Esophagus squamous epithelium (tissue), 4 donors: Measurements from ENCODE around the gene ASB2.

Experiments used
- CTCF ChIP-seq, 6 experiments: fragments of 450-650 bp in 4 of 6; fragments of 200-600 bp in 2 of 6; sonication (generic) in 2 of 6; IDR thresholded peaks; one replicate each; pipeline ENCODE4 v1.5.1; 2016 to 2019; ENCODE audit warnings: antibody characterized with exemption in 6 of 6, mild to moderate bottlenecking in 4 of 6, moderate library complexity in 4 of 6
- POLR2A ChIP-seq, 4 donors: fragments of 450-650 bp; IDR thresholded peaks; one replicate each; pipeline ENCODE4 v1.6.1; 2017; ENCODE audit warnings: antibody characterized with exemption in 4 of 4, mild to moderate bottlenecking in 4 of 4, moderate library complexity in 3 of 4

GRCh38 chr14:94000267-94000666 lies 23.9 kb upstream of the ASB2 start:
- TF ChIP-seq CTCF (IDR thresholded peaks at IDR 0.05) (no peak), POLR2A (IDR thresholded peaks at IDR 0.05) (no peak)
